ENCODE data around the gene RELN. TPM values are rescaled to one million over a fixed set of nuclear protein-coding genes. Genes with fewer than 3 reads are reported as not detected.

Gene RELN
- total and polyA plus RNA-seq, 9 of the 15 experiments (the other 6 are each of a cell fraction or from before 2014, with no cell fraction given) = 12.9 to 43.2 (median 18.1) TPM

GRCh38 chr7:103810112-103810744, 179.2 kb downstream of the RELN start (continued):
- TF ChIP-seq ZNF780A (CRISPR knock-in tag; IDR thresholded peaks at IDR 0.05) (no peak), ZSCAN29 (IDR thresholded peaks at IDR 0.05) (no peak), TAF15 (IDR thresholded peaks at IDR 0.05; ENCODE audit: low read depth, low read length) (no peak), CEBPB (tag; IDR thresholded peaks at IDR 0.05) (peak; percentile 27; the same call in 1 of the 2 replicates), BRD4 (IDR thresholded peaks at IDR 0.05) (0 out of 2 replicates have a peak, but pooled peaks have one; percentile 52), TOE1 (IDR thresholded peaks at IDR 0.05; ENCODE audit: borderline replicate concordance) (peak; percentile 47), TOE1 (CRISPR knock-in tag; IDR thresholded peaks at IDR 0.05; ENCODE audit: borderline replicate concordance, low read depth) (no peak), SMARCC2 (IDR thresholded peaks at IDR 0.05; ENCODE audit: low read depth) (peak; percentile 80), FOS (IDR thresholded peaks at IDR 0.05; ENCODE audit: extremely low read depth, insufficient read length) (no peak), CUX1 (CRISPR knock-in tag; IDR thresholded peaks at IDR 0.05) (peak; percentile 94), ZNF766 (CRISPR knock-in tag; conservative IDR thresholded peaks at IDR 0.05) (peak; percentile 93), ZBTB1 (CRISPR knock-in tag; IDR thresholded peaks at IDR 0.05; ENCODE audit: borderline replicate concordance, low read depth) (no peak), MXD1 (CRISPR knock-in tag; IDR thresholded peaks at IDR 0.05; ENCODE audit: borderline replicate concordance, poor library complexity, severe bottlenecking) (peak; percentile 40), EWSR1 (IDR thresholded peaks at IDR 0.05; ENCODE audit: borderline replicate concordance, low read depth, partially characterized antibody) (no peak), KAT2B (IDR thresholded peaks at IDR 0.05; ENCODE audit: low read depth, low read length) (no peak), ZBTB43 (CRISPR knock-in tag; IDR thresholded peaks at IDR 0.05) (no peak), ZNF133 (CRISPR knock-in tag; IDR thresholded peaks at IDR 0.05) (peak; percentile 61; the same call in 1 of the 2 replicates), NONO (IDR thresholded peaks at IDR 0.05; ENCODE audit: low read depth in 2 of 2, low read length in 1 of 2) (no peak), NFE2L1 (tag; IDR thresholded peaks at IDR 0.05; ENCODE audit: borderline replicate concordance, low read depth) (peak; percentile 52; the same call in 1 of the 2 replicates)
- TF ChIP-seq, protein P1, sequence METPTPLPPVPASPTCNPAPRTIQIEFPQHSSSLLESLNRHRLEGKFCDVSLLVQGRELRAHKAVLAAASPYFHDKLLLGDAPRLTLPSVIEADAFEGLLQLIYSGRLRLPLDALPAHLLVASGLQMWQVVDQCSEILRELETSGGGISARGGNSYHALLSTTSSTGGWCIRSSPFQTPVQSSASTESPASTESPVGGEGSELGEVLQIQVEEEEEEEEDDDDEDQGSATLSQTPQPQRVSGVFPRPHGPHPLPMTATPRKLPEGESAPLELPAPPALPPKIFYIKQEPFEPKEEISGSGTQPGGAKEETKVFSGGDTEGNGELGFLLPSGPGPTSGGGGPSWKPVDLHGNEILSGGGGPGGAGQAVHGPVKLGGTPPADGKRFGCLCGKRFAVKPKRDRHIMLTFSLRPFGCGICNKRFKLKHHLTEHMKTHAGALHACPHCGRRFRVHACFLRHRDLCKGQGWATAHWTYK (CRISPR knock-in tag; IDR thresholded peaks at IDR 0.05) = peak; percentile 92
